NOMO-1 (cell line): ENCODE results near the gene GAN.

Source experiments
- DNase-seq, 2 experiments: peaks; one replicate each; lab custom pipeline; 2025; ENCODE audit not compliant: unreplicated experiment in 2 of 2; lab: John Stamatoyannopoulos, UW

GAN gene

GRCh38 chr16:81349608-81350305 lies 35.0 kb downstream of the GAN start:
- no peak for DNase-seq

- DNase-seq, result no peak
Measured at GRCh38 chr16:81350306-81350615, 35.5 kb downstream of the GAN start.

- no peak for DNase-seq
Measured at GRCh38 chr16:81353895-81354294, 39.1 kb downstream of the GAN start.

DNA sequence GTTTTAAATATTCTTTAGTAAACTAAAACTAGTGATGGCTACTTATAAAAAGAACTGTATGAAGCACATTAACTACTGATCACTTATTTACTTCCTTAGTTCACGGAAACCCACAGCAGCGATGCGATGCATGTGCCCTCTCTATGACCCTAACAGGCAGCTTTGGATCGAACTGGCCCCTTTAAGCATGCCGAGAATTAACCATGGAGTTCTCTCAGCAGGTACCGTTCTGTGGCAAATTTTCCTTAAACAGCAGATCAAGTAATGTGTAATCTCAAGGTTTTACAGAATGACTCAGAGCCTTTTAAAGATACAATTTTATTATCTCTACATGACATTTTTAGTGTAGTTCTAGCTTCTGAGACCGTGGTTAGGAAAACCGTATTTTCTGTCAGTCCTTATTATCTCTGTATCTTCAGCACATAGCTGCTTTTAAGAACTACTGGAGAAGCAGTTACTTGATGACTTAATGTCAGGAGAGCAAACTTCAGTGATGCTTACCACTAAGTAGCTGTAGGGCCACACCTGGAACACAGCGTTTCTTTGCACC lies 43.0 kb downstream of the GAN start:
- DNase-seq, result no peak

DNA sequence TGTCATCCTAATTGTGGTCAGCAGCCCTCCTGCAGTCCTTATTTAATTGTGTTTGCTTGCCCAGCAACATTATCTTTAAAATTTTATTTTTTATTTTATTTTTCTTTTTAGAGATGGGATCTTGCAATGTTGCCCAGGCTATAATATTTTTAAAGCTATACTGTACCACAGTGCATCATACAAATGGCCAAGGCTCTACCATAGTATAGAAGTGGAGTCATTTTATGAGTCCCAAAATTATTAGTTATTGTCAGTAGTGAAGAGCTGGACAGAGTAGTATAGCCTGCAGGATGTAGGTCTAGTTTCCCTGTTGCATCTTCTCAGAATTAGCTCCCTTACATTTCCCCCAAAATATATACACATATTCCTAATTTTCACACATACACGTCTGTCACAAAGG lies 44.1 kb downstream of the GAN start:
- no peak for DNase-seq

DNA sequence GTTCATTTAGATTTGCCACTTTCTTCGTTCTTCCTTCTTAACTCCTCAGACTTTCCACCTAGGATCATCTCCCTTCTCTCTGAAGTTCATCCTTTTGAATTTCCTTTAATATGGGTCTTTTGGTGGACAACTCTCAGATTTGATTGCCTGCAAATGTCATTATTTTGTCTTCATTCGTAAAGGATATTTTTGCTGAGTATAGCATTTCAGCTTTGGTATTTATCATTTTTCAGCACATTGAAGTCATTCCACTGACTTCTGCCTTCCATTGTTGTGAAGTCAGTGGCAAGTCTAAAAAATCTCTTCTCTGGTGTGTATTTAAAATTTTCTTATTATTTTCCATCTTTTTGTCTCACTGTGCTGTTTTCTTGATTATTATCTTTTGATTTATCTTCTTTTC lies 45.4 kb downstream of the GAN start:
- no peak for DNase-seq

GRCh38 chr16:81365731-81366130 lies 51.0 kb downstream of the GAN start:
- DNase-seq, result no peak

- peak; percentile 12 to 53 for DNase-seq
Measured at GRCh38 chr16:81366316-81366932, 51.7 kb downstream of the GAN start.

DNA sequence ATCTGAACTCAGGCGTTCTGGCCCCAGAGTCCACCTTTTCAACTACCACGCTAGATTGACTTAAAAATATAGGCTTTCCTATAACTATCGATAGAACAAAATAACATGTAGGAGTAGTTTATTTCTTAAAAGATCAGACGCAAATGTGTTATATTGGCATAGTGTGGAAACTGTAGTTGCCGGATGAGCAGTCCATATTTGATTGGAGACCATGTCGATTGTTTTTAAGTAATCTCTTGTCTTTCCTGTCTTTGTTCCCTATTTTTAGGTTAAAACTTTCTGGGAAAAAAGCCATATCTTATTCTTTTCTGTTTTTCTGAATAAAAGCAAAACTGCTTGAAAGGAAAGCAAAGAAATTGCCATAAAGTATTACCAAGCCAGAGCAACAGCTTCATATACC lies 53.1 kb downstream of the GAN start:
- DNase-seq, result no peak

GRCh38 chr16:81369888-81370504 lies 55.2 kb downstream of the GAN start:
- DNase-seq, result no peak

GRCh38 chr16:81371106-81371505 lies 56.3 kb downstream of the GAN start:
- DNase-seq, result no peak

DNA sequence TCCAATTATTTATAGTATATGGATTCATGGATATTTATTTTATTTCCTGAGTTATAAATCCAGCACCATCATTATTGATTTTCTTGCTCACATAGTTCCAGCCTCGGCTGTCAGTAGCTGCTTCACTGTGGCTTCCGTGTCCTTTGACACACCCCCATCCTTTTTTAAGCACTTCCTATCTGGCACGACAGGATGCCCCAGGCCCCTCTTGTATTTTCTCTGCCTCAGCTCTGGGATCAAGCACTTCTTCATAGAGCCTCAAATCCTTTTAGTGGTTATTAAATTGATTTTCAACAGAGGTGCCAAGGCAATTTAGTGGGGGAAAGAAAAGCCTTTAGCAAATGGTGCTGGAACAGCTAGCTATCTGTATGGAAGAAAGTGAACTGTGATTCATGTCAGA lies 59.8 kb downstream of the GAN start:
- no peak for DNase-seq

DNA sequence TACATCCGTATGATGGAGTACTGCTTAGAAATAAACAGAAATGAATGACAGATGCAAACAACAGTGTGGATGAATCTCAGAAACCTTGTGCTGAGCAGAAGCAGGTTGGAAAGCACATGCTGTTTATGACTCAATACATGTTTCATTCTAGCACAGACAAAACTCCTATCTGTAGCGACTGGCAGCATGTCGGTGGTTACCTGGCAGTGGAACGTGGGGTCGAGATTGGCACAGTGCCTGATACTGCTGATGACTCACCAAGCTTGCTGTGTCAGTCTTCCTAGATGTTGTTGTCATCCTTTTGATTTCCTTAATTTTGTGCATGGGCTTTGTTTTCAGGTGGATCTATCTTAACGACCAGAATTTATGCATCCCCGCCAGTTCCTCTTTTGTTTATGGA lies 62.1 kb downstream of the GAN start:
- no peak for DNase-seq

DNA sequence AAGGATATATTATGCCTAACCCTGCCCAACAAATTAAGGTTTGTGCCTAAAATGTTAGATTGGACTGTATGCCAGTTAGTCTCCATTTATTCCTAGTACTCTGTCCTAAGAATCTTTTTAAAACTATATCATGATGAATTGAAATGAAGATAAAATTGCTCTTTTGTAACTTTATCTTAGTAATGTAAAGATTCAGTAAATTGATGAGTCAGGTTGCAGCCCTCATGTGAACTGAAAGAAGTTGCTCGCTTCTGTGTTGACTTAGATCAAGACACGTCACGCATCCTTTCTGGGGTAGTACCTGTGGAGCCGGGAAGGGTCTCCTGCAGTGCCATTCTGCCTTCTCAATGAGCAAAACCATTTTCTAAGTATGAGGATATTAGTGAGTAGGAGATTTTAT lies 63.3 kb downstream of the GAN start:
- DNase-seq, result no peak

GRCh38 chr16:81380932-81381331 lies 66.2 kb downstream of the GAN start:
- DNase-seq, result no peak

GRCh38 chr16:81384006-81384405 lies 69.2 kb downstream of the GAN start:
- DNase-seq, result no peak

GRCh38 chr16:81385031-81385756 lies 70.4 kb downstream of the GAN start:
- DNase-seq, result no peak

DNA sequence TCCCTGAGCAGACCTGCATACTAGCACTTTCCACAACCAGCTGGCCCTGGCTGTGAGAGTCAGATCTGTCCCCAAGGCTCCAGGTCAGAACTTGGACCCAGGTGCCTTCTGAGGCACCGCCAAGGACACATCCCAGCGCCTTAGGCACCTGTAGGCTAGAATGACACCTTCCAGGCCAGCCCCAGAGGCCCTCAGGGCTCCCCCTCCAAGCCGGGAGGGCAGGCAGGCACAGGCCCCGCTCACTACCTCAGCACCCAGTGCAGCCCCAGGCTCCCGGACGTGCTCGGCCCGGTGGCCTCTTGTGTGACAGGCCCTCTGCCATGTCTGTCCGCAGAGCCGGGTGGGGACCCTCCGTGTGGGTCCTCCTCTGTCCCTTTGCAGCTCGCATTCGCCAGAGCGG lies 73.6 kb downstream of the GAN start:
- DNase-seq, result no peak

GRCh38 chr16:81390840-81391239 lies 76.1 kb downstream of the GAN start:
- no peak for DNase-seq

DNA sequence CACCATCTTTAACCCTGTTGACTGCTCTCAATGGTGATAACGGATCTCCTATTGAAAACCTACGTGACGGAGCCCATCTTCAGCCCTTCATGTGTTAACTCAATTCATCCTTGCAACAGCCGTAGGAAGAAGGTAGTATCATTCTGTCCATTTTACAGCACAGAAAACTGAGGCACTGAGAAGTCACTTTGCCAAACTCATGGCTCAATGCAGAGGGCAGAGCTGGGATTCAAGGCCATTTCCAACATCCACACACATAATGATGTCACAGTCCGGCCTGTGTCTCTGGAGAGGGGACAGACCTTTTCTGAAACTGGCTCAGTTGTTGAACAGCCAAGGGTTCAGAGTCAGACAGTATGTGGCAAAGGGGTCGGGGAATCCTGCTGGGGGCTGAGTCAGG lies 77.2 kb downstream of the GAN start:
- no peak for DNase-seq

GRCh38 chr16:81394416-81394815 lies 79.7 kb downstream of the GAN start:
- DNase-seq, result no peak
